Uterus (tissue), 4 donors: Measurements from ENCODE around the gene PXDC1. TPM values are rescaled to one million over a fixed set of nuclear protein-coding genes. Genes with fewer than 3 reads are reported as not detected.

Experiments
- DNase-seq, 2 donors: peaks; one replicate each; pipeline ENCODE4 v3.0.0-alpha.2; 2019 to 2020
- H3K27ac ChIP-seq, 2 donors: fragments of 200-600 bp; sonication (generic); 1 replicate in 1 of 2; 2 replicates in 1 of 2; pipeline ENCODE4 v1.5.1; 2016 to 2018
- H3K27me3 ChIP-seq, 2 donors: fragments of 200-600 bp; sonication (generic); one replicate each; pipeline ENCODE4 v1.5.1; 2018 to 2019; ENCODE audit warnings: control low read depth in 1 of 2
- H3K36me3 ChIP-seq, 2 donors: fragments of 200-600 bp; sonication (generic); one replicate each; pipeline ENCODE4 v1.5.1; 2019; ENCODE audit warnings: control low read depth in 1 of 2
- H3K4me1 ChIP-seq, 2 donors: fragments of 200-600 bp; sonication (generic); one replicate each; pipeline ENCODE4 v1.5.1; 2018 to 2019; ENCODE audit warnings: control low read depth in 1 of 2
- H3K4me3 ChIP-seq, 2 donors: fragments of 200-600 bp; sonication (generic); 1 replicate in 1 of 2; 2 replicates in 1 of 2; pipeline ENCODE4 v1.5.1; 2018 to 2019; ENCODE audit warnings: mild to moderate bottlenecking in 1 of 2
- H3K9me3 ChIP-seq, 2 donors: fragments of 200-600 bp; sonication (generic); one replicate each; pipeline ENCODE4 v1.5.1; 2019; ENCODE audit warnings: control low read depth in 1 of 2
- CTCF ChIP-seq, 4 experiments: fragments of 200-600 bp in 2 of 4; fragments of 450-650 bp in 2 of 4; sonication (generic) in 2 of 4; IDR thresholded peaks; one replicate each; pipeline ENCODE4 v1.5.1; 2016 to 2019; ENCODE audit warnings: antibody characterized with exemption in 4 of 4, mild to moderate bottlenecking in 2 of 4, moderate library complexity in 1 of 4
- POLR2A ChIP-seq, 2 donors: fragments of 450-650 bp; IDR thresholded peaks; one replicate each; pipeline ENCODE4 v1.6.1; 2016; ENCODE audit warnings: antibody characterized with exemption in 2 of 2, mild to moderate bottlenecking in 1 of 2, moderate library complexity in 1 of 2
- intact Hi-C: fragments of 100-400 bp; cut with DNase I; formaldehyde crosslinking; loops from one replicate; pipeline ENCODE4 v1.15.1; 2023; ENCODE audit warnings: low total_unique reads
- total RNA-seq, 4 donors: library from RNA; depleted of rRNA in 3 of 4; stranded (reverse); fragments of >200 nt in 3 of 4; gene quantifications; one replicate each; pipeline versions ENCODE4 v1.1.0 to v1.2.4, GENCODE V29; 2014 to 2023
- donor health status: DM: yes; HTN: yes; CAD: no.

PXDC1 gene
- total RNA-seq, 4 donors from 2014 or later = 15.6 to 42.4 (median 31.0) TPM

- Histone ChIP-seq H3K27ac (peak overlapping the region in 1 of 2 donors; percentile 66), H3K4me3 (no peak overlapping the region), H3K4me1 (peaks cover 10 to 49% of the 10 kb centered on the region in 2 donors), H3K9me3 (no peaks in the 10 kb centered on the region), H3K36me3 (no peaks in the 10 kb centered on the region), H3K27me3 (no peaks in the 10 kb centered on the region)
- intact Hi-C loops = loop anchor here (10.0 kb wide), 1 partner anchor 78 kb away; no protein-coding TSS in a partner anchor
- DNase-seq = peak in 1 of 2 donors; percentile 13
- TF ChIP-seq CTCF (IDR thresholded peaks at IDR 0.05) (no peak), POLR2A (IDR thresholded peaks at IDR 0.05) (no peak)
Observed at GRCh38 chr6:3747100-3747737, 4.3 kb downstream of the PXDC1 start.

DNA sequence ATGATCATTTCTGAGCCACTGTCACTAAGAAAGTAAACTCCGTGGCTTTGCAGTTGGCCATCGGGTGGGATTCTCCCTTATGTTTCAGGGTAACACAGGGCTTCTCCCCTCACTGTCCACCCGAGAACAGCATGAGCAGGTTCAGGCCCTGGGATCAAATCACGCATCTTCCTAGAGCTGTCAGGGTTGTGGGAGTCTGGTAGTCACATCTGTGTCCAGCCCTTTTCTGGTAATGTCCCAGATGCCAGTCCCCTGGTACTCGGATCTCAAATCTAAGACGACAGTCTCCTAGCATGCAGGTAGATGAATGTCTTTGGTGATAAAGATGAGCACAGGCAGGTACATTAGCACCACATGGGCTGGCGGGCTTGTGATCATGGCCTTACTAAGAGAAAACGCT lies 4.8 kb downstream of the PXDC1 start:
- no peak for TF ChIP-seq CTCF (IDR thresholded peaks at IDR 0.05)
- DNase-seq = peak in 1 of 2 donors; percentile 12
- intact Hi-C loops = loop anchor here (10.0 kb wide), 1 partner anchor 78 kb away; no protein-coding TSS in a partner anchor
- no peaks in the 10 kb centered on the region for H3K27me3 ChIP-seq
- no peaks in the 10 kb centered on the region for H3K36me3 ChIP-seq
- H3K9me3 ChIP-seq = no peaks in the 10 kb centered on the region
- peaks cover 10 to 54% of the 10 kb centered on the region in 2 donors for H3K4me1 ChIP-seq
- H3K27ac ChIP-seq = peak overlapping the region in 1 of 2 donors; percentile 66
- no peak overlapping the region for H3K4me3 ChIP-seq

- Histone ChIP-seq H3K9me3 (no peaks in the 10 kb centered on the region), H3K27ac (no peak overlapping the region), H3K4me3 (no peak overlapping the region), H3K36me3 (no peaks in the 10 kb centered on the region), H3K4me1 (peaks cover 10 to 58% of the 10 kb centered on the region in 2 donors), H3K27me3 (no peaks in the 10 kb centered on the region)
- no peak for TF ChIP-seq CTCF (IDR thresholded peaks at IDR 0.05)
- TF ChIP-seq POLR2A (IDR thresholded peaks at IDR 0.05) = no peak
- intact Hi-C loops = loop anchor here (10.0 kb wide), 1 partner anchor 79 kb away; no protein-coding TSS in a partner anchor
- DNase-seq = peak in 1 of 2 donors; percentile 11
Observed at GRCh38 chr6:3746119-3746691, 5.3 kb downstream of the PXDC1 start.

- Histone ChIP-seq H3K27ac (peak overlapping the region; percentile 8 to 68), H3K27me3 (no peaks in the 10 kb centered on the region), H3K9me3 (no peaks in the 10 kb centered on the region), H3K4me3 (no peak overlapping the region), H3K36me3 (no peaks in the 10 kb centered on the region), H3K4me1 (peaks cover 10 to 58% of the 10 kb centered on the region in 2 donors)
- TF ChIP-seq CTCF (IDR thresholded peaks at IDR 0.05) = no peak
- TF ChIP-seq POLR2A (IDR thresholded peaks at IDR 0.05) = no peak
- intact Hi-C loops = loop anchor here (10.0 kb wide), 1 partner anchor 79 kb away; no protein-coding TSS in a partner anchor
- DNase-seq = peak in 1 of 2 donors; percentile 15
Observed at GRCh38 chr6:3745566-3746118, 5.9 kb downstream of the PXDC1 start.
